Gastroesophageal sphincter (tissue), 3 donors: Measurements from ENCODE around the gene TDRD9.

Experiments used
- POLR2A ChIP-seq, 2 donors: fragments of 450-650 bp; IDR thresholded peaks; one replicate each; pipeline ENCODE4 v1.6.1; 2017; ENCODE audit warnings: antibody characterized with exemption in 2 of 2, mild to moderate bottlenecking in 2 of 2, moderate library complexity in 1 of 2
- TF ChIP-seq, protein P1 (sequence below), 4 experiments: fragments of 200-600 bp in 2 of 4; fragments of 450-650 bp in 2 of 4; sonication (generic) in 1 of 4; IDR thresholded peaks; one replicate each; pipeline ENCODE4 v1.5.1; 2017 to 2019; ENCODE audit warnings: antibody characterized with exemption in 4 of 4, mild to moderate bottlenecking in 2 of 4, moderate library complexity in 2 of 4

DNA sequence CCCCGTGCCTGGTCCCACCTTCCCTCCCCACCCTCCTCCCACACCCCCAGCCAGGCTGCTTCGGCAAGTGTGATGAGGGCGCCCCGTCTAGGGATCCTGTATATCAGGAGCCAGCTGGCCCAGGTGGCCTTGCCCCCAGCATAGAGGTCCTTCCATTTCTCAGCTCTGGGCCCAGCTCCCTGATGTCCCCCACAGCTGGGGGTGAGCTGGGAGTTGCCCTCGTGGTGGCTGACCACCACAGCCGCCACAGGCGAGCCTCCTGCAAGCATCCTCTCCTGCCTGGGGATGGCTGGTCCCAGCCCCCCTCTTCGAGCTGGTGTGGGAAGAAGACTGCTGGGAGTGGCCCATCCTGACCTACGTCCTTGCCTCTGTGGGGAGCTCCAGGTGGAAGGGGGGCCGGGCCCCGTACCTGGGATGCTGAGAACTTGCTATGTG, 164.7 kb downstream of the TDRD9 start:
- TF ChIP-seq, protein P1, sequence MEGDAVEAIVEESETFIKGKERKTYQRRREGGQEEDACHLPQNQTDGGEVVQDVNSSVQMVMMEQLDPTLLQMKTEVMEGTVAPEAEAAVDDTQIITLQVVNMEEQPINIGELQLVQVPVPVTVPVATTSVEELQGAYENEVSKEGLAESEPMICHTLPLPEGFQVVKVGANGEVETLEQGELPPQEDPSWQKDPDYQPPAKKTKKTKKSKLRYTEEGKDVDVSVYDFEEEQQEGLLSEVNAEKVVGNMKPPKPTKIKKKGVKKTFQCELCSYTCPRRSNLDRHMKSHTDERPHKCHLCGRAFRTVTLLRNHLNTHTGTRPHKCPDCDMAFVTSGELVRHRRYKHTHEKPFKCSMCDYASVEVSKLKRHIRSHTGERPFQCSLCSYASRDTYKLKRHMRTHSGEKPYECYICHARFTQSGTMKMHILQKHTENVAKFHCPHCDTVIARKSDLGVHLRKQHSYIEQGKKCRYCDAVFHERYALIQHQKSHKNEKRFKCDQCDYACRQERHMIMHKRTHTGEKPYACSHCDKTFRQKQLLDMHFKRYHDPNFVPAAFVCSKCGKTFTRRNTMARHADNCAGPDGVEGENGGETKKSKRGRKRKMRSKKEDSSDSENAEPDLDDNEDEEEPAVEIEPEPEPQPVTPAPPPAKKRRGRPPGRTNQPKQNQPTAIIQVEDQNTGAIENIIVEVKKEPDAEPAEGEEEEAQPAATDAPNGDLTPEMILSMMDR (IDR thresholded peaks at IDR 0.05): no peak
- TF ChIP-seq POLR2A (IDR thresholded peaks at IDR 0.05): no peak
